HG02938 (cell line): Measurements from ENCODE around the gene MYO1D.

Source experiments
- ATAC-seq: cut with Tn5 transposase; IDR thresholded peaks from one replicate; pipeline ENCODE4 v1.9.1; 2021; ENCODE audit warnings: mild to moderate bottlenecking, moderate library complexity; ENCODE audit not compliant: unreplicated experiment

Gene MYO1D

GRCh38 chr17:32493976-32494513 is 382.9 kb downstream of the MYO1D start:
- no peak for ATAC-seq

- ATAC-seq, result no peak
Observed at GRCh38 chr17:32493571-32493970, 383.4 kb downstream of the MYO1D start.

GRCh38 chr17:32492648-32493289 is 384.2 kb downstream of the MYO1D start:
- no peak for ATAC-seq

GRCh38 chr17:32492264-32492589 is 384.7 kb downstream of the MYO1D start:
- ATAC-seq, result no peak

- ATAC-seq, result no peak
Observed at GRCh38 chr17:32491371-32492263, 385.3 kb downstream of the MYO1D start.

GRCh38 chr17:32490101-32490482 is 386.8 kb downstream of the MYO1D start:
- no peak for ATAC-seq

- no peak for ATAC-seq
Observed at GRCh38 chr17:32489320-32490100, 387.4 kb downstream of the MYO1D start.

- no peak for ATAC-seq
Observed at GRCh38 chr17:32488604-32489180, 388.2 kb downstream of the MYO1D start.

GRCh38 chr17:32488177-32488542 is 388.8 kb downstream of the MYO1D start:
- ATAC-seq, result no peak

- no peak for ATAC-seq
Observed at GRCh38 chr17:32487473-32488176, 389.3 kb downstream of the MYO1D start.

- peak; percentile 47 for ATAC-seq
Observed at GRCh38 chr17:32486701-32487472, 390.0 kb downstream of the MYO1D start, which contains the start of gene CDK5R1. Gene CDK5R1 (plus strand): TSS chr17:32486993. CDS start chr17:32487621, 628 bp downstream.

GRCh38 chr17:32486111-32486700 is 390.7 kb downstream of the MYO1D start:
- ATAC-seq, result peak; percentile 40

- no peak for ATAC-seq
Observed at GRCh38 chr17:32485261-32486110, 391.4 kb downstream of the MYO1D start.

GRCh38 chr17:32484628-32485027 is 392.3 kb downstream of the MYO1D start:
- ATAC-seq, result no peak

- no peak for ATAC-seq
Observed at GRCh38 chr17:32484041-32484461, 392.9 kb downstream of the MYO1D start.

- no peak for ATAC-seq
Observed at GRCh38 chr17:32483451-32484019, 393.4 kb downstream of the MYO1D start.

- no peak for ATAC-seq
Observed at GRCh38 chr17:32482568-32483320, 394.2 kb downstream of the MYO1D start.
